ENCODE measurements around the gene SLC13A3. TPM values are rescaled to one million over a fixed set of nuclear protein-coding genes. Genes with fewer than 3 reads are reported as not detected.
A peak's percentile ranks its signal among the peaks of the same experiment; 100 is the strongest.

The SLC13A3 gene
- total RNA-seq, 1 donor from 2014 or later: not detected

DNA sequence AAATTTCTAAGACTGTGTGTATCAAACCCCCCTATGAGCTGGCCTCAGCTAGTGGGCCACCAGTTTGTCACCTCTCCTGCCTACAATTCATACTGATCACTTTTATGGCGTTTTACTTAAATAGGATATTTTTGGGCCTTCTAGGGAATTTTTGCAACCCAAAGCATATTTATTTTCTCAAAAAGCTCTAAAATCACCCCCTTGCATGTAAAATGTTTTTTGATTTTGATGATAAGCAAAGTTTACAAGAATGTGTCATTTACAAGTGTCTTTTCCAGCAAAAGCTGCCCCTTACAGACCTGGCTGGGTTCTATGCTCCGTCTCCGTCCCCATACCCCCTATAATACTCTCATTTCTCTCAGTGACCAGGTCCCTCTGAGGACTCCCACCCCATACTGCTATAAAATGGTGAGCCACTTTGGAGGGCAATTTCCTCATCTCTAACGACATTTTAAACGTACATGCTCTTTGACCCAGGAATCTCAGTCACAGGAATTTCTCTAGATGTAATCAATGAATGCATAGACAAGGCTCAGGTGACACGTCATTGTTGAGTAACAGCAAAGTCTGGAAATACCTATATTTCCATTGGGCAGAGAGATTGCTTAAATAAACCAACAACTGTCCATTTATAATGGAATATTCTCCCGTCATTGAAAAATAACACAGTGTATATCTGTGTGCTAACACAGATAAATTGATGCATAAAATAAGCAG lies 86.9 kb downstream of the SLC13A3 start:
- no peaks in the 10 kb centered on the region for H3K36me3 ChIP-seq
- intact Hi-C loops (cut with DNase I): loop anchor here (5.0 kb wide), 1 partner anchor 118 kb away; no protein-coding TSS in a partner anchor
- peaks cover 3 to 4% of the 10 kb centered on the region in 2 donors for H3K4me1 ChIP-seq
- H3K4me3 ChIP-seq: no peak overlapping the region
- no peak for DNase-seq (ENCODE audit: low spot score in 2 of 2)
- H3K27ac ChIP-seq: no peak overlapping the region
- H3K9me3 ChIP-seq: no peaks in the 10 kb centered on the region
- TF ChIP-seq, protein P1, sequence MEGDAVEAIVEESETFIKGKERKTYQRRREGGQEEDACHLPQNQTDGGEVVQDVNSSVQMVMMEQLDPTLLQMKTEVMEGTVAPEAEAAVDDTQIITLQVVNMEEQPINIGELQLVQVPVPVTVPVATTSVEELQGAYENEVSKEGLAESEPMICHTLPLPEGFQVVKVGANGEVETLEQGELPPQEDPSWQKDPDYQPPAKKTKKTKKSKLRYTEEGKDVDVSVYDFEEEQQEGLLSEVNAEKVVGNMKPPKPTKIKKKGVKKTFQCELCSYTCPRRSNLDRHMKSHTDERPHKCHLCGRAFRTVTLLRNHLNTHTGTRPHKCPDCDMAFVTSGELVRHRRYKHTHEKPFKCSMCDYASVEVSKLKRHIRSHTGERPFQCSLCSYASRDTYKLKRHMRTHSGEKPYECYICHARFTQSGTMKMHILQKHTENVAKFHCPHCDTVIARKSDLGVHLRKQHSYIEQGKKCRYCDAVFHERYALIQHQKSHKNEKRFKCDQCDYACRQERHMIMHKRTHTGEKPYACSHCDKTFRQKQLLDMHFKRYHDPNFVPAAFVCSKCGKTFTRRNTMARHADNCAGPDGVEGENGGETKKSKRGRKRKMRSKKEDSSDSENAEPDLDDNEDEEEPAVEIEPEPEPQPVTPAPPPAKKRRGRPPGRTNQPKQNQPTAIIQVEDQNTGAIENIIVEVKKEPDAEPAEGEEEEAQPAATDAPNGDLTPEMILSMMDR (IDR thresholded peaks at IDR 0.05): no peak
- H3K27me3 ChIP-seq: no peaks in the 10 kb centered on the region

DNA sequence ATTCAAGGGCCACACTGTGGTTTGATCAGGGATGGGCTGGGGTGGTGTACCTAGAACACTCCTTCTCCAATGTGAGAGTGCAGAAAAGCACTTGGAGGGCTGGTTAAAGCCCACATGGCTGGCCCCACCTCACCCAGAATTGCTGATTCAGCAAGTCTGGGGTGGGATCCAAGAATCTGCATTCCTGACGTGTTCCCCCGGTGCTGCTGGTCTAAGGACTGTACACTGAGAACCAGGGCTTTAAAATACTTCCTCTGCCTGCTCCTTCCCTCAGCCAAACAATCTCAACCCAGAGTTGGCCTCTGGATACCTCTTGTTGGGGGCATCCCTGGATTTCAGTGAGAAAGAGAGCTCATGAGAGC lies 87.4 kb downstream of the SLC13A3 start:
- intact Hi-C loops (cut with DNase I): loop anchor here (5.0 kb wide), 1 partner anchor 118 kb away; no protein-coding TSS in a partner anchor
- TF ChIP-seq, protein P1 (IDR thresholded peaks at IDR 0.05): no peak
- H3K27me3 ChIP-seq: no peaks in the 10 kb centered on the region
- no peak overlapping the region for H3K27ac ChIP-seq
- H3K4me1 ChIP-seq: peaks cover 3 to 4% of the 10 kb centered on the region in 2 donors
- no peak overlapping the region for H3K4me3 ChIP-seq
- H3K36me3 ChIP-seq: no peaks in the 10 kb centered on the region
- no peaks in the 10 kb centered on the region for H3K9me3 ChIP-seq
- DNase-seq (ENCODE audit: low spot score in 2 of 2): no peak

DNA sequence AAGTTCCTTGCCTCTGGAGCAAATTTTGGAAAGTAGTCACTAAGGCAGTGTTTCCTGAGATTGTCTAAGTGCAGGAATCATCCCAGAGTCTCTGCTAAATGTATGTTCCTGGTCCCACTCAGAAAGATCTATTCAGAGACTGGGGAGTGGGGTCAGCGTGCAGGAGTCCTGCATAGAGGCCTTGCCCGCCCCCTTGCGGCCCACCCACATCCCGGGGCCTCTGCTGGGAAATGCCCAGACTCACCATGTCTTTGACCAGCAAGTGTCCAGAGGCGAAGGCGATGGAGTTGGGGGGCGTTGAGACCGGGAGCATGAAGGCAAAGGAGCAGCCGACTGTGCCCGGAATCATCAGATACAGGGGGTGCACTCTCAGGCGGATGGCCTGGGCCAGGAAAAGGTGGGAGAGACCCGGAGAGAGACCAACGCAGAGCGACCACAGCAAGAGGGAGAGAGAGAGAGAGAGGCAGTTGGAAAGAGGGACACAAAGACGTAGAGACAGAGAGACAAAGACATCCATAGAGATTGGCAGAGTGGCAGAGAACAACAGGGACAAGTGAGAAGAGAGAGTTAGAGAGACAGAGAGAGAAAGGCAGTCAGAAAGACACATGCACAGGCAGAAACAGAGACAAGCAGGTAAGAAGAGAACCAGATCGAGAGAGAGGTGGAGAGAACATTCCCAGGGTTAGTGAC lies 87.9 kb downstream of the SLC13A3 start:
- Histone ChIP-seq H3K27me3 (no peaks in the 10 kb centered on the region), H3K27ac (no peak overlapping the region), H3K4me1 (peaks cover 0 to 4% of the 10 kb centered on the region in 2 donors), H3K36me3 (no peaks in the 10 kb centered on the region), H3K4me3 (peak overlapping the region in 1 of 2 donors; percentile 54), H3K9me3 (no peaks in the 10 kb centered on the region)
- intact Hi-C loops (cut with DNase I): loop anchor here (5.0 kb wide), 1 partner anchor 119 kb away; no protein-coding TSS in a partner anchor
- TF ChIP-seq, protein P1 (IDR thresholded peaks at IDR 0.05): no peak
- DNase-seq (ENCODE audit: low spot score in 2 of 2): no peak

DNA sequence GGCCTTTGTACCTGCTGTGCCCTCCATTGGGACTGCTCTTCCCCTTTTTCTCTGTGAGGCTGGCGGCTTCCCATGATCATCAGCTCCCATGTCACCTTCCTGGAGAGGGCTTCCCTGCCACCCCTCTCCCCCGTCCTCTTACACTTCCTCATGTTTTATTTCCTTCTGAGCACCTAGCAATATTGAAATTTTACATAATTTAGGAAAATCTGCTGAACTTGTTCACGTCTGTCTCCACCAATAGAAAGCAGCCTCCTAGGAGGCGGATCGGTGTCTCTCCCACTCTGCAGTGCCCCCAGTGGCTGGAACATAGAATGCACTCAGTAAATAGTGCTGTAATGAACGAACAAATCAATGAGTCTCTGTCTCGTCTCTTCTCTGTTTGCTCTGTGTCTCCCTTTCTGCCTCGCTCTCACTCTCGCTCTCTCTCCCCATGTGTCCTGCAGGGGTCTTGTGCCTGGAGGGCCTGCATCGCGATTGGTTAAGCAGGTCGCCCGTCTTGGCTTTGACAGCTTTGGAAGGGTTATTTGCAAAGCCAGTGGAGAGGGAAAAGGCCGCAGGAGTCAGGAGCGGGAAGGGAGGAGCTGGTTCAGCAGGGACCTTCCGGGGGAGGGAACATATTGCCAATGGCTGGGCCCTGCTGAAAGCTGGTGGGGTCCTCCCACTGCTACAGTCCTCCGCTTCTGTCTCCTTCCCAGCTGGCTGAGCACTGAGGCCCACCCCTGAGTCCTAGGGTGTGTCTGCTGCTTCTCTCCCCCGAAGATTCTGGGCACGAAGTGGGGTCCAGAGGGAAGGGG lies 88.7 kb downstream of the SLC13A3 start:
- no peaks in the 10 kb centered on the region for H3K9me3 ChIP-seq
- DNase-seq (ENCODE audit: low spot score in 2 of 2): peak in 1 of 2 donors; percentile 86
- TF ChIP-seq, protein P1 (IDR thresholded peaks at IDR 0.05): peak; percentile 54 to 91 (median 90)
- H3K36me3 ChIP-seq: no peaks in the 10 kb centered on the region
- intact Hi-C loops (cut with DNase I): loop anchor here (5.0 kb wide), 1 partner anchor 120 kb away; no protein-coding TSS in a partner anchor
- H3K4me3 ChIP-seq: peak overlapping the region; percentile 37 to 54
- peaks cover 0 to 4% of the 10 kb centered on the region in 2 donors for H3K4me1 ChIP-seq
- peak overlapping the region in 1 of 2 donors; percentile 22 for H3K27ac ChIP-seq
- H3K27me3 ChIP-seq: no peaks in the 10 kb centered on the region

DNA sequence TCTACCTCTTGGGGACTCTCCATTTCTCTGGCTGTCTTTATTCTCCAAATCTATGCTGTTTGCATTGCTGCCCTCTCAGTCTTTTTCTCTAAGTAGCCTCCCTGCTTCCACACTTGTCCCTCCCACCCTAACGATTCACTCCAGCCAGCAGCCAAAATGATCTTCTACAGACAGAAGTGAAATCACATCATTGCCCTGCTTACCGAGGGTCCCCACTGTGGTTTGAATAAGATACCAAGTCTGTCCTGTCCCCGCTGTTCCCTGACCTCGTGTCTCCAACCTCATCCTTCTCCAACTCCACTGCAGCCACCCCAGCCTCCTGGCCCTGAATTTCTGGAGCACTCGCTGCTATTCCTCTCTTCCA lies 89.3 kb downstream of the SLC13A3 start:
- H3K4me3 ChIP-seq: peak overlapping the region; percentile 37 to 54
- TF ChIP-seq, protein P1 (IDR thresholded peaks at IDR 0.05): no peak
- DNase-seq (ENCODE audit: low spot score in 2 of 2): no peak
- intact Hi-C loops (cut with DNase I): loop anchor here (5.0 kb wide), 1 partner anchor 120 kb away; no protein-coding TSS in a partner anchor
- H3K4me1 ChIP-seq: peaks cover 0 to 4% of the 10 kb centered on the region in 2 donors
- peak overlapping the region in 1 of 2 donors; percentile 22 for H3K27ac ChIP-seq
- no peaks in the 10 kb centered on the region for H3K36me3 ChIP-seq
- H3K27me3 ChIP-seq: no peaks in the 10 kb centered on the region
- no peaks in the 10 kb centered on the region for H3K9me3 ChIP-seq

Data from ascending aorta (tissue), 2 donors.